Measurements from ENCODE around the gene NCAM1. TPM values are rescaled to one million over a fixed set of nuclear protein-coding genes. Genes with fewer than 3 reads are reported as not detected.

NCAM1 gene
- polyA plus RNA-seq, 3 donors from 2014 or later = 35.7 to 143 (median 49.1) TPM

DNA sequence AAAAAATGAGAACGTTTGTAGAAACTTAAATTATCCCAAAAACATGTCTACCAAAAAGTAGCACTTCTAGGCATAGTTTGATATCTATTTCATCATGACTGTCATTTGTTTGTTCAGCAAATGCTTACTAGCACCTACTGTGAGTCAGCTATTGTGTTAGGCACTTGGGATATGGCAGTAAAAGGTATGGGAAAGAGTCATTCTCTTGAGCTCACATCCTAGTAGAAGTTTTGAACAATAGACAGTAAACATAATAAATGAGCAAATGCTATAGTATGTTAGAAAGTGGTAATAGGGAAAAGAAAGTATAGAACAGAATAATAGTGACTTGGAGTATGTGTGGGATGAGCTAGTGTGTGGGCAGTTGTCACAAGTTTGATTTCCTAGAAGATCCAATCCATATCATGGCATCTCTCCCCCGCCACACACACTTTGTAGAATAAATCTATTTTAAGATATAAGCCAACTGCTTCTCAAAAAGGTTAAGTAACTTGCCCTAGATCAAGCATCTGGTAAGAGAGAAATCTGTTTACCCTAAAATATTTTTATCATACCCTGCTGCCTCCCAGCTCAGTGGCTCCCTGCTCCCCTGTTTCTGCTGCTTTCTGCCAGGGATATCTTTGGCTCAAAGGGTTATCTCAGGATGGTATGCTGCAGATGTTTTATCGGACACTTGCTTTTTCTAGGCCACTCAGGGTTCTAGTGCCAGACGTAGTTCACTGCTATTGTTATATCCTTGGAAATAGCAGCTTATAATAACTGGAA lies 129.7 kb downstream of the NCAM1 start:
- Mint-ChIP-seq H3K4me3 (no peak overlapping the region), H3K27ac (peak overlapping the region in 1 of 6 donors; percentile 38), H3K27me3 (ENCODE audit: low read depth in 3 of 3) (no peaks in the 10 kb centered on the region), H3K36me3 (peaks cover under 1 to 8% (median 3%) of the 10 kb centered on the region in 3 donors), H3K9me3 (no peaks in the 10 kb centered on the region), H3K4me1 (peaks cover 17 to 69% of the 10 kb centered on the region in 2 donors)
- no peak for DNase-seq

DNA sequence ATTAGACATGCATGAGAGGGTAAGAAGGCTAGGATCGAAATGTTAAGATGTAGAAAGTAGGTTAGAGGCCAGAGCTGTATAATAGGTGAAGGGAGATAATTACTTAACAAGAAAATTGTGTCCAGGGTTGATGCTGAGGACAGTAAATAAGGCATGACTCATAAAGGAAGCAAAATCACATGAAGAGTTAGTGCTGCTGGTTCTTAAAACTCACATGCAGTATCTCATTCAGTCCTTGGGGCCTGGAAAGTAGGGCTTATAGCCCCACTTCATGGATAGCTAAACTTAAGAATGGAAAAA lies 130.2 kb downstream of the NCAM1 start:
- no peak for DNase-seq
- Mint-ChIP-seq H3K36me3 (peaks cover 0 to 8% (median 3%) of the 10 kb centered on the region in 3 donors), H3K4me1 (peaks cover 11 to 69% of the 10 kb centered on the region in 2 donors), H3K4me3 (no peak overlapping the region), H3K27me3 (ENCODE audit: low read depth in 3 of 3) (no peaks in the 10 kb centered on the region), H3K9me3 (no peaks in the 10 kb centered on the region), H3K27ac (peak overlapping the region in 1 of 6 donors; percentile 38)

GRCh38 chr11:113096648-113097047 lies 135.4 kb downstream of the NCAM1 start:
- Mint-ChIP-seq H3K27me3 (ENCODE audit: low read depth in 3 of 3) (no peaks in the 10 kb centered on the region), H3K27ac (peak overlapping the region in 1 of 6 donors; percentile 1), H3K9me3 (no peaks in the 10 kb centered on the region), H3K4me3 (no peak overlapping the region), H3K4me1 (peaks cover 20 to 75% of the 10 kb centered on the region in 2 donors), H3K36me3 (peaks cover 0 to 8% (median 5%) of the 10 kb centered on the region in 3 donors)
- DNase-seq = no peak

- peaks cover 0 to 3% (median 0%) of the 10 kb centered on the region in 3 donors for H3K36me3 Mint-ChIP-seq
These were observed 142.9 kb downstream of the NCAM1 start for GRCh38 chr11:113103932-113104690.

GRCh38 chr11:113104691-113105251 lies 143.6 kb downstream of the NCAM1 start:
- no peak for DNase-seq
- H3K36me3 Mint-ChIP-seq = no peaks in the 10 kb centered on the region
- no peaks in the 10 kb centered on the region for H3K27me3 Mint-ChIP-seq (ENCODE audit: low read depth in 3 of 3)
- H3K9me3 Mint-ChIP-seq = no peaks in the 10 kb centered on the region
- peaks cover 19 to 72% of the 10 kb centered on the region in 2 donors for H3K4me1 Mint-ChIP-seq
- H3K27ac Mint-ChIP-seq = no peak overlapping the region
- H3K4me3 Mint-ChIP-seq = no peak overlapping the region

More at GRCh38 chr11:113103932-113104690, 142.9 kb downstream of the NCAM1 start:
- Mint-ChIP-seq H3K4me1 (peaks cover 22 to 69% of the 10 kb centered on the region in 2 donors), H3K27me3 (ENCODE audit: low read depth in 3 of 3) (no peaks in the 10 kb centered on the region), H3K4me3 (no peak overlapping the region), H3K9me3 (no peaks in the 10 kb centered on the region), H3K27ac (no peak overlapping the region)
- DNase-seq = no peak

DNA sequence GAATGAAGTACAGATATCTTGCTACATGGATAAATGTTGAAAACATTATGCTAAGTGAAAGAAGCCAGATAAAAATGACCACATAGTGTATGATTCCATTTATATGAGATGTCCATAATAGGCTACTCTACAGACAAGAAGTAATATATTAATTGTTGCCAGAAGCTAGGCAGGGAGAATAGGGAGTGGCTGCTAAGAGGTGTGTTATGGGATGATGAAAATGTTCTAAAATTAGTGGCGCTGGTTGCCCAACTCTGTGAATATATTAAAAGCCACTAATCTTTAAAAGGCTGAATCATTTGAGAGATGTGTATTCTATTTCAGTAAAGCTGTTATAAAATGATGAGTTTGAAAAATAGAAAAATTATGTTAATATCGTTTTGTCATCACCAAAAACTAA lies 144.4 kb downstream of the NCAM1 start:
- Mint-ChIP-seq H3K27me3 (ENCODE audit: low read depth in 3 of 3) (no peaks in the 10 kb centered on the region), H3K36me3 (no peaks in the 10 kb centered on the region), H3K4me3 (no peak overlapping the region), H3K4me1 (peaks cover 12 to 67% of the 10 kb centered on the region in 2 donors), H3K9me3 (no peaks in the 10 kb centered on the region), H3K27ac (no peak overlapping the region)
- no peak for DNase-seq

- no peaks in the 10 kb centered on the region for H3K9me3 Mint-ChIP-seq
- no peak for DNase-seq
- H3K4me3 Mint-ChIP-seq = no peak overlapping the region
- H3K27ac Mint-ChIP-seq = no peak overlapping the region
- H3K36me3 Mint-ChIP-seq = no peaks in the 10 kb centered on the region
- H3K27me3 Mint-ChIP-seq (ENCODE audit: low read depth in 3 of 3) = no peaks in the 10 kb centered on the region
- H3K4me1 Mint-ChIP-seq = peaks cover 6 to 58% of the 10 kb centered on the region in 2 donors
These were observed 145.3 kb downstream of the NCAM1 start for GRCh38 chr11:113106507-113106906.

DNA sequence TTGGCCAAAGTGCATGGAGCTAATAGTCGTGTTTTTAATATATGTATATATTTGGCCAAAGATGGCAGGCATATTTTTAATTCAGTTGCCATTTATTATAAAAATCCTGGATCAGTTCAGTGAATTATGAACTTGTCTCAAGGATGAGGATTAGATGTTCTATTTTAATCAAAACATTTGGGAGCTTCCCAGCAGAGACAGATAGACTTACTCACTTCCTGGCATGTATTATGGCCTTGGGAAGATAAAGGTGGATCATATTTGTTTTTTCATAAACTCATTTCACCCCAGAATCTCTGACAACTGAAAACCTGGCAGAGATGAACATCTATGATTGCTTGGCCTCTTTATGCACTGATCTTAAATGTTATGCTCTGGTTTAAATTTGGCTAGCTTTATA lies 148.8 kb downstream of the NCAM1 start:
- H3K4me1 Mint-ChIP-seq = peaks cover 7 to 65% of the 10 kb centered on the region in 2 donors
- H3K27me3 Mint-ChIP-seq (ENCODE audit: low read depth in 3 of 3) = no peaks in the 10 kb centered on the region
- no peaks in the 10 kb centered on the region for H3K36me3 Mint-ChIP-seq
- DNase-seq = no peak
- no peak overlapping the region for H3K27ac Mint-ChIP-seq
- no peaks in the 10 kb centered on the region for H3K9me3 Mint-ChIP-seq
- H3K4me3 Mint-ChIP-seq = no peak overlapping the region

DNA sequence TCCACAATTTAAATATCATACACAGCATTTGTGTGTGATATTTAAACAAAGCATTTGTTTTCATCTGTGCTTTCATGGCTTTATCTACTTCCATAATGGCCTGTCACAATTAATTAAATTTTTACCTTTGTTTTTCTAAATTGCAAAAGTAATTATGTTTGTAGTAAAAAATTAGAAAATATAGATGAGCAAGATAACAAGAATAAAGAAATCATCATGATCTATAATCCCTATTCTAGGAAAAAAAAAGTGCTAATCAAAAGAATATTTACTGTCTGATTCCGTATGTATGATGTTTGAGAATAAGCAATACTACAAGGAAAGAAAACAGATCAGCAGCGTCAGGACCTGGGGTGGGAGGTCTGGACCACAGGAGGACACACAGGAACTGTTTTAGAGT lies 149.9 kb downstream of the NCAM1 start:
- Mint-ChIP-seq H3K27me3 (ENCODE audit: low read depth in 3 of 3) (no peaks in the 10 kb centered on the region), H3K4me3 (no peak overlapping the region), H3K36me3 (no peaks in the 10 kb centered on the region), H3K4me1 (peaks cover 7 to 56% of the 10 kb centered on the region in 2 donors), H3K9me3 (no peaks in the 10 kb centered on the region), H3K27ac (no peak overlapping the region)
- DNase-seq = no peak

GRCh38 chr11:113112307-113112706 lies 151.1 kb downstream of the NCAM1 start:
- H3K9me3 Mint-ChIP-seq = no peaks in the 10 kb centered on the region
- no peak overlapping the region for H3K4me3 Mint-ChIP-seq
- H3K27ac Mint-ChIP-seq = peak overlapping the region in 1 of 6 donors; percentile 34
- H3K27me3 Mint-ChIP-seq (ENCODE audit: low read depth in 3 of 3) = no peaks in the 10 kb centered on the region
- no peaks in the 10 kb centered on the region for H3K36me3 Mint-ChIP-seq
- peaks cover 3 to 44% of the 10 kb centered on the region in 2 donors for H3K4me1 Mint-ChIP-seq
- no peak for DNase-seq

GRCh38 chr11:113113801-113114704 lies 152.8 kb downstream of the NCAM1 start:
- Mint-ChIP-seq H3K36me3 (no peaks in the 10 kb centered on the region), H3K9me3 (no peaks in the 10 kb centered on the region), H3K27me3 (ENCODE audit: low read depth in 3 of 3) (no peaks in the 10 kb centered on the region), H3K4me1 (peaks cover 3 to 44% of the 10 kb centered on the region in 2 donors), H3K27ac (peak overlapping the region in 2 of 6 donors; percentile 32 to 40), H3K4me3 (no peak overlapping the region)
- peak; percentile 24 to 47 (median 34) for DNase-seq

DNA sequence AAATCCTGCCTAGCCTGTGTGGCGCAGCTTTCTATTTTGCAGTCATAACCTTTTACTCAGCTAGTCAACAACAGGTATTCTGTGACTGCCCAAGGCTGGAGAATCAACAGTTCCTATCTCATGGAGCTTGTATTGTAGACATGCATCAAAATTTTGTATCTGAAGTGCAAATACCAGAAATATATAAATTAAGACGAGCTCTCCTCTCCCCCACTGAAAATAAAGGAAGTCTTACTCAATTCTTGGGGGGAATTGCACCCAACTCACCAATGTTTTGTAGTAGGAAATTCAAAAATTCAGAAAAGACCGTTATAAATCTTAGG lies 153.4 kb downstream of the NCAM1 start:
- Mint-ChIP-seq H3K27ac (peak overlapping the region in 1 of 6 donors; percentile 32), H3K4me3 (no peak overlapping the region), H3K36me3 (no peaks in the 10 kb centered on the region), H3K9me3 (no peaks in the 10 kb centered on the region), H3K4me1 (peaks cover 3 to 41% of the 10 kb centered on the region in 2 donors), H3K27me3 (ENCODE audit: low read depth in 3 of 3) (no peaks in the 10 kb centered on the region)
- no peak for DNase-seq

GRCh38 chr11:113118104-113118503 lies 156.9 kb downstream of the NCAM1 start:
- no peaks in the 10 kb centered on the region for H3K9me3 Mint-ChIP-seq
- no peak for DNase-seq
- peaks cover 5 to 52% of the 10 kb centered on the region in 2 donors for H3K4me1 Mint-ChIP-seq
- no peak overlapping the region for H3K27ac Mint-ChIP-seq
- no peak overlapping the region for H3K4me3 Mint-ChIP-seq
- H3K36me3 Mint-ChIP-seq = peaks cover 0 to 4% (median 0%) of the 10 kb centered on the region in 3 donors
- no peaks in the 10 kb centered on the region for H3K27me3 Mint-ChIP-seq (ENCODE audit: low read depth in 3 of 3)

All from immature natural killer cell (primary cell).